Measurements from ENCODE around the gene IGF1R. TPM values are rescaled to one million over a fixed set of nuclear protein-coding genes. Genes with fewer than 3 reads are reported as not detected.

IGF1R gene
- total and polyA plus RNA-seq, 5 experiments from 2014 or later: 2.5 to 122 (median 6.3) TPM

GRCh38 chr15:98946301-98947255 is 298.2 kb downstream of the IGF1R start:
- Mint-ChIP-seq H3K36me3 (peaks cover 9 to 82% (median 18%) of the 10 kb centered on the region in 3 donors), H3K9me3 (no peaks in the 10 kb centered on the region), H3K27ac (peak overlapping the region in 2 of 10 donors; percentile 38 to 56), H3K4me1 (peaks cover 0 to 13% (median 4%) of the 10 kb centered on the region in 4 donors), H3K4me3 (peak overlapping the region in 1 of 10 donors; percentile 16), H3K27me3 (no peaks in the 10 kb centered on the region)
- ATAC-seq: no peak
- DNase-seq: no peak
- POLR2A ChIA-PET: interaction anchor here (0.5 kb wide), 1 partner anchor 274 kb away, joined by 4 read pairs; no protein-coding TSS in a partner anchor

DNA sequence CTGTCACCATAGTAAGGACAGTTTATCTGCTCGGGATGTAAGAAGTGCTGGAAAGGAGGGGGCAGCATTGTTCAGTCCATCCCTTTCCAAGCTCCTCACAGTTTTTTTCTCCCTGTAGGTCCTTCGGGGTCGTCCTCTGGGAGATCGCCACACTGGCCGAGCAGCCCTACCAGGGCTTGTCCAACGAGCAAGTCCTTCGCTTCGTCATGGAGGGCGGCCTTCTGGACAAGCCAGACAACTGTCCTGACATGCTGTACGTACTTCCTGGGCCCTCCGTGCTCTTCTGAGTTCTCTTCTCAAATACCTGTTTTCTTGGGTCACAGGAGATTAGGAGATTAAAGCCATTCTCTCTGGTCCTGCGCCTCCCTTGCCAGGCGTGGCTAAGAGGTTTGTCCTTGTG is 300.1 kb downstream of the IGF1R start:
- Mint-ChIP-seq H3K4me3 (no peak overlapping the region), H3K4me1 (peaks cover 13 to 29% (median 15%) of the 10 kb centered on the region in 4 donors), H3K27me3 (no peaks in the 10 kb centered on the region), H3K9me3 (no peaks in the 10 kb centered on the region), H3K36me3 (peaks cover 6 to 78% (median 18%) of the 10 kb centered on the region in 3 donors), H3K27ac (peak overlapping the region in 1 of 10 donors; percentile 2)
- ATAC-seq: no peak
- POLR2A ChIA-PET: no interaction called here
- DNase-seq: no peak

GRCh38 chr15:98948941-98949340 is 300.6 kb downstream of the IGF1R start:
- Mint-ChIP-seq H3K27me3 (no peaks in the 10 kb centered on the region), H3K9me3 (no peaks in the 10 kb centered on the region), H3K4me3 (no peak overlapping the region), H3K27ac (peak overlapping the region in 2 of 10 donors; percentile 2 to 71), H3K4me1 (peaks cover 13 to 29% (median 17%) of the 10 kb centered on the region in 4 donors), H3K36me3 (peaks cover 6 to 78% (median 19%) of the 10 kb centered on the region in 3 donors)
- ATAC-seq (no peak), DNase-seq (no peak)
- POLR2A ChIA-PET: no interaction called here

DNA sequence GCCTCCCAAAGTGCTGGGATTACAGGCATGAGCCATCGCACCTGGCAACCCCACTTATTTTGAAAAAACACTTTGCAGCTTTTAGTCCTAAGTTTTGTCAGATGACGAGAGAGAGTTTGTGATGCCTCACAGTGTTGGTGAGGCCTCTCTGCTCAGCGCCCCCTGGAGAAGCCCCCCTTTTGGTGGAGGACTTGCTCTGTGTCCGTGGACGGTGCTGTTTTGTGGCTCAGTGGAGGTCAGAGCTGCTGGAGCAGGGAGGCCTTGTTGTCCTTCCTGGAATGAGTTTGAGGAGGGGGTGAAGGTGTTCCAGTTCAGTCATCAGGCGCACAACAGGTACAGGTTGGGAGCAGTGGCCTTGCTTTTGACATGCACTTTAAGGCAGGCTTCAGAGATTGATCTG is 301.3 kb downstream of the IGF1R start:
- POLR2A ChIA-PET: no interaction called here
- H3K4me3 Mint-ChIP-seq: peak overlapping the region in 1 of 10 donors; percentile 42
- H3K27me3 Mint-ChIP-seq: no peaks in the 10 kb centered on the region

GRCh38 chr15:98950248-98950647 is 301.9 kb downstream of the IGF1R start:
- peaks cover 6 to 78% (median 17%) of the 10 kb centered on the region in 3 donors for H3K36me3 Mint-ChIP-seq
- POLR2A ChIA-PET: no interaction called here
- H3K27ac Mint-ChIP-seq: peak overlapping the region in 4 of 10 donors; percentile 27 to 62 (median 41)

More for the DNA sequence above, 301.3 kb downstream of the IGF1R start:
- Mint-ChIP-seq H3K27ac (no peak overlapping the region), H3K4me1 (peaks cover 13 to 29% (median 17%) of the 10 kb centered on the region in 4 donors), H3K36me3 (peaks cover 6 to 80% (median 19%) of the 10 kb centered on the region in 3 donors), H3K9me3 (no peaks in the 10 kb centered on the region)
- no peak for ATAC-seq
- DNase-seq: no peak

GRCh38 chr15:98951004-98951403 is 302.7 kb downstream of the IGF1R start:
- POLR2A ChIA-PET: no interaction called here
- H3K36me3 Mint-ChIP-seq: peaks cover 6 to 71% (median 17%) of the 10 kb centered on the region in 3 donors
- H3K4me1 Mint-ChIP-seq: peaks cover 11 to 27% (median 16%) of the 10 kb centered on the region in 4 donors
- DNase-seq (no peak), ATAC-seq (no peak)
- H3K27me3 Mint-ChIP-seq: no peaks in the 10 kb centered on the region
- no peaks in the 10 kb centered on the region for H3K9me3 Mint-ChIP-seq
- no peak overlapping the region for H3K4me3 Mint-ChIP-seq
- peak overlapping the region in 3 of 10 donors; percentile 48 to 78 (median 56) for H3K27ac Mint-ChIP-seq

More at GRCh38 chr15:98950248-98950647, 301.9 kb downstream of the IGF1R start:
- Mint-ChIP-seq H3K4me3 (no peak overlapping the region), H3K9me3 (no peaks in the 10 kb centered on the region), H3K4me1 (peaks cover 13 to 29% (median 17%) of the 10 kb centered on the region in 4 donors), H3K27me3 (no peaks in the 10 kb centered on the region)
- ATAC-seq: no peak
- no peak for DNase-seq

GRCh38 chr15:98951493-98952320 is 303.4 kb downstream of the IGF1R start:
- Mint-ChIP-seq H3K27me3 (no peaks in the 10 kb centered on the region), H3K27ac (peak overlapping the region in 6 of 10 donors; percentile 20 to 81 (median 64)), H3K4me1 (peaks cover 7 to 27% (median 17%) of the 10 kb centered on the region in 4 donors), H3K36me3 (peaks cover 6 to 73% (median 17%) of the 10 kb centered on the region in 3 donors), H3K9me3 (no peaks in the 10 kb centered on the region), H3K4me3 (peak overlapping the region in 2 of 10 donors; percentile 1 to 56)
- ATAC-seq (no peak), DNase-seq (no peak)
- POLR2A ChIA-PET: no interaction called here

- ATAC-seq: peak; percentile 23 to 47
- Mint-ChIP-seq H3K36me3 (peaks cover 6 to 80% (median 18%) of the 10 kb centered on the region in 3 donors), H3K27me3 (no peaks in the 10 kb centered on the region), H3K4me1 (peaks cover 7 to 27% (median 17%) of the 10 kb centered on the region in 4 donors), H3K4me3 (peak overlapping the region in 6 of 10 donors; percentile 1 to 71 (median 28)), H3K9me3 (no peaks in the 10 kb centered on the region), H3K27ac (peak overlapping the region in 8 of 10 donors; percentile 39 to 87 (median 75))
- POLR2A ChIA-PET: no interaction called here
- DNase-seq: peak in 1 of 10 donors; percentile 10
These were observed 304.1 kb downstream of the IGF1R start for GRCh38 chr15:98952381-98952803.

GRCh38 chr15:98953000-98953787 is 304.9 kb downstream of the IGF1R start:
- POLR2A ChIA-PET: interaction anchor here (0.6 kb wide), 1 partner anchor 110 kb away, joined by 3 read pairs; no protein-coding TSS in a partner anchor
- ATAC-seq (no peak), DNase-seq (no peak)
- peak overlapping the region in 1 of 10 donors; percentile 35 for H3K4me3 Mint-ChIP-seq
- H3K27me3 Mint-ChIP-seq: no peaks in the 10 kb centered on the region
- H3K36me3 Mint-ChIP-seq: peaks cover 10 to 81% (median 22%) of the 10 kb centered on the region in 3 donors
- H3K9me3 Mint-ChIP-seq: no peaks in the 10 kb centered on the region
- peaks cover 7 to 27% (median 17%) of the 10 kb centered on the region in 4 donors for H3K4me1 Mint-ChIP-seq
- peak overlapping the region in 6 of 10 donors; percentile 29 to 87 (median 70) for H3K27ac Mint-ChIP-seq

GRCh38 chr15:98953968-98954367 is 305.6 kb downstream of the IGF1R start:
- peak overlapping the region in 3 of 10 donors; percentile 19 to 58 (median 53) for H3K27ac Mint-ChIP-seq
- ATAC-seq (no peak), DNase-seq (no peak)
- peaks cover 6 to 81% (median 23%) of the 10 kb centered on the region in 3 donors for H3K36me3 Mint-ChIP-seq
- peaks cover 7 to 27% (median 19%) of the 10 kb centered on the region in 4 donors for H3K4me1 Mint-ChIP-seq
- H3K9me3 Mint-ChIP-seq: no peaks in the 10 kb centered on the region
- POLR2A ChIA-PET: no interaction called here
- H3K27me3 Mint-ChIP-seq: no peaks in the 10 kb centered on the region
- no peak overlapping the region for H3K4me3 Mint-ChIP-seq

GRCh38 chr15:98954411-98954810 is 306.1 kb downstream of the IGF1R start:
- H3K36me3 Mint-ChIP-seq: peaks cover 4 to 81% (median 23%) of the 10 kb centered on the region in 3 donors
- peaks cover 7 to 27% (median 19%) of the 10 kb centered on the region in 4 donors for H3K4me1 Mint-ChIP-seq
- DNase-seq: no peak
- H3K9me3 Mint-ChIP-seq: no peaks in the 10 kb centered on the region
- ATAC-seq: no peak
- no peak overlapping the region for H3K27ac Mint-ChIP-seq
- H3K27me3 Mint-ChIP-seq: no peaks in the 10 kb centered on the region
- POLR2A ChIA-PET: no interaction called here
- no peak overlapping the region for H3K4me3 Mint-ChIP-seq
